ENCODE measurements around the gene PLEKHG4.

DNA sequence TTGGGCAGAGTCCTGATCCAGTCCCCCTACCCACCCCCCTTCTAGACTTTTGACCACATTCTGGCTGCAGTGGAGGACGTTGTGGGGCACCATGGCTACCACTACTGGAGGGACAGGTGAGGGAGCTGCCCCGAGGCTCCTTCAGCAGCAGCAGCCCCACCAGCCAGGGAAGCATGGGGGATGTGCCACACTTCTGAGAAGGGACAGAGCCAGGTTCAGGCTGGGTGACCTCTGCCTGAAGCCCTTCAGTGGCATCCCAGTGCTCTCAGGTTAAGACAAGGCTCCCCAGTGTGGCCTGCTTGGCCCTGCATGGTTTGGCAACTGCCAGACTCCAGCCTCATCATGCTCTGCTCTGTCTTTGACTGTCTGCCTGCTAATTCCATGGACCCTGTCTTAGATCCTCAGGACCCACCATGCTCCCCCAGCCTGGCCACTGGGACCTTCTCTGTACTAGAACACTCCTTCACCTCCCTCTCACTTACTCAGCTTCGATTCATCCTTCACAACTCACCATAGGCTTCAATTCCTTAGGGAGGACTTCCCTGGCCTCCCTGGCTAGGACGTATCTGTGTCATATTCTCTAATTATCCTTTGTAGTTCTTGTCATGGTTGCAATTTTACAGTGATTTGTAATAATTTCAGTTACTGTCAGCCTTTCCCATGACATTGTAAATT is 21.7 kb upstream of the PLEKHG4 start:
- TF ChIP-seq, protein P1, sequence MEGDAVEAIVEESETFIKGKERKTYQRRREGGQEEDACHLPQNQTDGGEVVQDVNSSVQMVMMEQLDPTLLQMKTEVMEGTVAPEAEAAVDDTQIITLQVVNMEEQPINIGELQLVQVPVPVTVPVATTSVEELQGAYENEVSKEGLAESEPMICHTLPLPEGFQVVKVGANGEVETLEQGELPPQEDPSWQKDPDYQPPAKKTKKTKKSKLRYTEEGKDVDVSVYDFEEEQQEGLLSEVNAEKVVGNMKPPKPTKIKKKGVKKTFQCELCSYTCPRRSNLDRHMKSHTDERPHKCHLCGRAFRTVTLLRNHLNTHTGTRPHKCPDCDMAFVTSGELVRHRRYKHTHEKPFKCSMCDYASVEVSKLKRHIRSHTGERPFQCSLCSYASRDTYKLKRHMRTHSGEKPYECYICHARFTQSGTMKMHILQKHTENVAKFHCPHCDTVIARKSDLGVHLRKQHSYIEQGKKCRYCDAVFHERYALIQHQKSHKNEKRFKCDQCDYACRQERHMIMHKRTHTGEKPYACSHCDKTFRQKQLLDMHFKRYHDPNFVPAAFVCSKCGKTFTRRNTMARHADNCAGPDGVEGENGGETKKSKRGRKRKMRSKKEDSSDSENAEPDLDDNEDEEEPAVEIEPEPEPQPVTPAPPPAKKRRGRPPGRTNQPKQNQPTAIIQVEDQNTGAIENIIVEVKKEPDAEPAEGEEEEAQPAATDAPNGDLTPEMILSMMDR (IDR thresholded peaks at IDR 0.05), result no peak
- TF ChIP-seq POLR2AphosphoS5 (IDR thresholded peaks at IDR 0.05), result no peak
- no peak for TF ChIP-seq POLR2A (IDR thresholded peaks at IDR 0.05)
